ENCODE data around the gene ADPRHL1.

ADPRHL1 gene

GRCh38 chr13:113413898-113414282 lies 39.4 kb downstream of the ADPRHL1 start:
- no peak for DNase-seq

GRCh38 chr13:113413178-113413897 lies 40.0 kb downstream of the ADPRHL1 start:
- no peak for DNase-seq

GRCh38 chr13:113412440-113412839 lies 40.8 kb downstream of the ADPRHL1 start:
- DNase-seq: no peak

- no peak for DNase-seq
Measured at GRCh38 chr13:113411216-113412023, 41.9 kb downstream of the ADPRHL1 start.

DNA sequence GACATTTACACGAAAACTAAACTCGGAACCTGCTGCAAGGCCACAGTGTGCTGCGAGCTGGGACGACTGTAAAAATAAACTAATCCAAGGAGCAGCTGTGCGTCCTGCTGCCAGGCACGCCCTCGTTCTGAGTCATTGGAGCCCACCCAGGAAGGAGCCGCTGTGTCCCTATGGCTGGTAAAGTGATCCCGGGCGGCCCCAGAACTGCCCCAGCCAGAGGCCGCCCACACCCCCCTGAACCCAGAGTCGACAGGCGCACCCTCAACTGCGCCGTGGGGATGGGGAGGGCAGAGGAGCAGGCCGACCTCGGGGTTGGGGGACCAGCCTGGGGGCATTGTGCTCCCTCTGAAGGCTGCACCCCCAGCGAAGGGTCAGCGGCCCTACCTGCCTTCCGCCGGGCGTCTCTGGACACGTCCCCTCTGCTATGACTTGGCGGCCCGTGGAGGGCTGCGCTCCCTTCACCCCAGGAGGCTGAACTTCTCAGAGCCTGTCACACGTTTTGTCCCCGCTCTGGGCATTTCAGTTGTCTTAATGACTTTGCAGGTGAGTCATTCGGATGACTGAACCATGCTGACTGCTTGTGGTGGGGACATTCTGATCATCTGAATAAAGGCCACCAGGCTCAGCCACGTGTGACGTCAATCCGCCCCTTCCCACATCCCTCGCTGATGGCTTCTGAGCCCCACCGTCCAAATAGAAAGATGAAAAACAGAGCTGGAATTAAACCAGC lies 42.7 kb downstream of the ADPRHL1 start:
- no peak for DNase-seq

GRCh38 chr13:113408562-113408961 lies 44.7 kb downstream of the ADPRHL1 start:
- DNase-seq: no peak

- no peak for DNase-seq
Measured at GRCh38 chr13:113407531-113408393, 45.5 kb downstream of the ADPRHL1 start.

DNA sequence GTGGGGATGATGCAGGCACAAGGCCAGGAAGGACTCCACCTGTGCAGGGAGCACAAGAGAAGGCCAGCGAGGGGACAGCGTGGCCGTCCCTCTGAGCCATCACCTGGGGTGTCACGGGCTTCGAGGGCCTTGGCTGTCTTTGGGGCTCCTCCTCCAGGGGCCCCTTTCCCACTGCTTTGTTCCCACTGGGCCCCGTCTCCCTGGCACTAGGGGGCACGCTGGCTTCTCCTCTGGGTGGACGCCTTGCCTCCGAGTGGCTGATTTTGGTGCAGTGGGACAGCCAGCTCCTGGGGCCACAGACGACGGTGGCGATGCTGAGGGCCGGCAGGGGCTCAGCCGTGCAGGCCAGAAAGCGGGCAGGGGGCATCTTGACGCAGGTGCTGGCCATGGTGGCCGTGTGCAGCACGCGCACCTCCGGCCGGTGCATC lies 46.2 kb downstream of the ADPRHL1 start:
- no peak for DNase-seq

DNA sequence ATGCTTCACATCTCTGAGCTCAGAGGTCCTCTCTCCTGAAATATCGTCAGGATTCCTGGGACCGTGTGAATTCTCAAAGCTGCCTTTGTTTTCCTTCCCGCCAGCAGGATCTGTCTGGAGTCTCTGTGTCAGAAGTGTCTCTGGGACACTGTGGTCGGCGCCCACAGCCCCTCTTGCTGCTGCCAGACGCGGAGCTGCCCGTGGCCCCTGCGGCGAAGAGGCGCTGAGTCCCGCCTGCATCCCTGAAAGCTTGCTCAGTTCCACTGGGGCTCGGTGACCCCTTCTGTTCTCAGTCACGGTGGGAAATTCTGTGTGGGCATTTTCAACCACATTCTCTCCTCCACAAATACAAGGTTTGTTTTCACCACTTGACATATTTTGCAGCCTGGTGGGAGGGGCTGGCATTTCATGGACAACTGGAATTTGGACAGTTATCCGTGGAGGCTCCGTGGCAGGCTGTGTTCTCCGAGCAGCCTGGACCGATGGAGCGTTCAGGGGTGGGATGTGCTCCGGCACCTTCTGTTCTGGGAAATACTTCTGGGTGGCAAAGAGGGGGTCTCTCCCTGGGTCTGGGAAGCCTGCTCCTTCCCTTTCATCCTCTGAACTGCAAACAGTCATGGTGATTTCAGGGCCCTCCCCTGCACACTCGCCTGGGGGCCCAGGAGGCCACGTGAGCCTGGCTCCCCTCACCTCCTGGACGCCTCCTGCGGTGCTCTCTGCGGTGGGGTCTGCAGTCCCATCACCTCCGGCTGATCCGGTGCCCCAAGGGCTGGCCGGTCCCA lies 46.8 kb downstream of the ADPRHL1 start:
- no peak for DNase-seq

GRCh38 chr13:113405481-113406300 lies 47.6 kb downstream of the ADPRHL1 start:
- no peak for DNase-seq

DNA sequence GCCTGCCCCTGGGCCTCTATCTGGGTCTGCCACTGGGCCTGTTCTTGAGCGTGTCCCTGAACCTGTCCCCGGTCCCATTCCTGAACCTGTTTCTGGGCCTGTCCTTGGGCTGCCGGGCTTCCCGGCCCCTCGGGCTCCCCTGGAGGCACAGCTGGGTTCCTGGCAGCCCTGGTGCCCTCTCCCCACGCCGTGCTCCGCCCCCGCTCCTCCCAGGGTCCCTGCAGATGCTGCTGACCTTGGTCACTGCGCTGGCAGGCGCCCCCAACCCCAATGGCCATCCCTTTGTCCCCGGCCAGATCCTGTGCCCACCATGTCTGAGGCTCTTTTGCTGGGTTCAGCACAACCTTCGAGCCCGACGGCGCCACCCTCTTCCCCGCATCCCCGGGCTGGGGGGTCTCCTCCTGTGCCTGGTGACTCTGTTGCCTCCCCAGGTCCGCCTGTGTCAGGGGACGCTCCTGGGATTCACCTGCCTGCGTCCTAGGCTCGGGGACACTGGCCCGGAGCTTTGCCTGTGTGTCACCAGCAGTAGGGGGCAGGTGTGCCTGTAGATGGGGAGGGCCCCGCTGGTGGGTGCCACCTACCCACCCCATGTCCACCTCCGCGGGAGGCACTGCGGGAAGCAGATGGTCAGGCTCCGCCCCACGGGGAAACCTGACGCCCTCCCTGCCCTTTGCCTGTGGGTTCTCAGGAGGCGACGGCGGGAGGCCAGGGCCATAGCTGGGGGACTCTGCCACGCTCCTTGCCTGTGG lies 48.4 kb downstream of the ADPRHL1 start:
- DNase-seq: no peak

- DNase-seq: no peak
Measured at GRCh38 chr13:113404366-113404722, 48.9 kb downstream of the ADPRHL1 start.

GRCh38 chr13:113403255-113404104 lies 49.8 kb downstream of the ADPRHL1 start:
- DNase-seq: no peak

DNA sequence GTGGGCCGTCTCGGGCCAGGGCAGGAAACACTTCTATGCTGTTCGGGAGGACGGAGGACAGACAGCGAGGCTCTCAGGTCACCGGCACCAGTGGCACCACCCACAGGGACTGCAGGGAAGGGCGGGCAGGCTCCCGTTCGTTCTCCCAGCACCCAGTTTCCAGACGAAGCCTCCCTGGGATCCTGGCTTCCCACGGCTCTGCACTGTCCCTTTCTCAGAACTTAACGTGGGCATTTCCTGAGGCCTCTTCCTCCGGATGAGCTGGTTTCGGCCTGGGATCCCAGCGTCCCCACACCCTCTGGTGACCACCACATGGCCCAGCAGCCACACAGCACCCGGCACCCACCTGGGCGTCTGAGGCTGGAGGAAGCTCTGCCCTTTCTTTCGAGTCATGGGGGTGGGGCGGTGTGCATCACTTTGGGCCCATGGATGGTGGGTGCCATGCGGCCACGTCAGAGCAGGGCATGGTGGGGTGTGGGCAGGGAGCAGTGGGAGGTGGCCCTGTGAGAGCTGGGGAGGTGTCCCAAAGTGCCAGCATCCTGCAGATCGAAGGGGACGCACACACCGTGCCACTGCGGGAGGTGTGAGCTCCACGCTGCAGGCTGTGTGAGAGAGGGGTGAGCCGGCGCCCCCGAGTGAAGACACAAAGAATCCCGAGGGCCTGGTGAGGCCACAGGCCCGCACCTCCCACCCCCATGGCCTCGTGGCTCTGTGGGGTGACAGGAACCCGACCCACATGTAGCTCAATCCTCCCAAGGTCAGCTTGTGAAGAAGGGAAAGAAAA lies 50.6 kb downstream of the ADPRHL1 start:
- no peak for DNase-seq

DNA sequence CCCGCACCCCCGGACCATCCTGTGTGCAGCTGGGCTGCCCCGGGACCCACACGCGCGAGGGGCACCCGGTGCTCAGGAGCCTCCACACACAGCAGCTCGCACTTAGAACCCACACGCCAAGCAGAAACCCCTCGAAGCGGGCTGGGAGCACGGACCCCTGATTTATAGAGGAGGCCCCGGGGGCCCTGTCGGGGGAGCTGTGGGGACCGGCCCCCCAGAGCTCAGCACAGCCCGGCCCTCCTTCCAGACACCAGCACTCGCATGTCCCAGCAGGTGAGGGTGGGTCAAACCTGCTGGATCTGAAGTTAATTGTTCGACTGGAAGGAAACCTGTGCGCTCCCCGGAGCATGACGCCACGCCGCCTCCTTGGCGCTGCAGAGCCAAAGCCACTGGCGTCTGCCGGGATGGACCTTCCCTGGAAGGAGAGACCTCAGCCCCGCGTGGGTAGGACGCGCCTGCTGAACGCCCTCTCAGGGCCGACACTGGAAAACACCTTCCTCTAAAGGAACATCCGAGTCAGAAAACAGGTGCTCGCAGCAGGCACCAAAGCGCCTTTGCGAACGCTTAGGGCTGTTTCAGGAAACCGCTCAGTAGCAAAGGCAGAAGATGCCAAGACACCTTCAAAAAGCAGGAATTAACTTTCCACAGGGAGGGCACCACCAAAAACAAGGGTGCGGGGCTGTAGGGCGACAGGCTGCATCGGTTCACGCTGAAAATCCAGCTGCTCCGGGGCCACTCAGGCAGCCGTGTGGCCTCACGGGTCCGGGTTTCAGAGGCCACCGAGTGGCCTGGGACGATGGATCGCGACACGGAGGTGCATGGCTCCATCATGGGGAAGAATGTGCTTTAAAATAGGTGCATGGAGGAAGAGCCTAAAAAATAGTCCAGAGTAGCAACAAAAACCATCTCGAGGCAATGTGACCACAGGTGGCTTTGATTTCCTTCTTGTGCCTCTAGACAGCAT lies 51.6 kb downstream of the ADPRHL1 start:
- DNase-seq: no peak

GRCh38 chr13:113400621-113401451 lies 52.5 kb downstream of the ADPRHL1 start:
- no peak for DNase-seq
